ENCODE measurements around the gene TAF4B.

Gene TAF4B

GRCh38 chr18:26304511-26304910 is 78.3 kb downstream of the TAF4B start:
- no peak for DNase-seq (ENCODE audit: low spot score)

GRCh38 chr18:26307161-26307773 is 81.0 kb downstream of the TAF4B start:
- peak; percentile 68 for DNase-seq (ENCODE audit: low spot score)

GRCh38 chr18:26309281-26309680 is 83.0 kb downstream of the TAF4B start:
- no peak for DNase-seq (ENCODE audit: low spot score)

GRCh38 chr18:26312199-26312598 is 86.0 kb downstream of the TAF4B start:
- no peak for DNase-seq (ENCODE audit: low spot score)

GRCh38 chr18:26317398-26317797 is 91.2 kb downstream of the TAF4B start:
- DNase-seq (ENCODE audit: low spot score): no peak

- no peak for DNase-seq (ENCODE audit: low spot score)
Measured at GRCh38 chr18:26320686-26321085, 94.4 kb downstream of the TAF4B start.

- no peak for DNase-seq (ENCODE audit: low spot score)
Measured at GRCh38 chr18:26322890-26323653, 96.8 kb downstream of the TAF4B start.

- DNase-seq (ENCODE audit: low spot score): no peak
Measured at GRCh38 chr18:26325771-26326170, 99.5 kb downstream of the TAF4B start.

- DNase-seq (ENCODE audit: low spot score): no peak
Measured at GRCh38 chr18:26327062-26327461, 100.8 kb downstream of the TAF4B start.

- DNase-seq (ENCODE audit: low spot score): no peak
Measured at GRCh38 chr18:26332991-26333390, 106.7 kb downstream of the TAF4B start.

- no peak for DNase-seq (ENCODE audit: low spot score)
Measured at GRCh38 chr18:26335156-26335555, 108.9 kb downstream of the TAF4B start.

- no peak for DNase-seq (ENCODE audit: low spot score)
Measured at GRCh38 chr18:26335571-26336487, 109.6 kb downstream of the TAF4B start.

- DNase-seq (ENCODE audit: low spot score): no peak
Measured at GRCh38 chr18:26336572-26336971, 110.3 kb downstream of the TAF4B start.

GRCh38 chr18:26342646-26343045 is 116.4 kb downstream of the TAF4B start:
- DNase-seq (ENCODE audit: low spot score): no peak

GRCh38 chr18:26350961-26351360 is 124.7 kb downstream of the TAF4B start:
- DNase-seq (ENCODE audit: low spot score): no peak

- no peak for DNase-seq (ENCODE audit: low spot score)
Measured at GRCh38 chr18:26356045-26356785, 130.0 kb downstream of the TAF4B start.

- no peak for DNase-seq (ENCODE audit: low spot score)
Measured at GRCh38 chr18:26357960-26358359, 131.7 kb downstream of the TAF4B start.

GRCh38 chr18:26362021-26362420 is 135.8 kb downstream of the TAF4B start:
- DNase-seq (ENCODE audit: low spot score): no peak

- DNase-seq (ENCODE audit: low spot score): no peak
Measured at GRCh38 chr18:26367425-26367824, 141.2 kb downstream of the TAF4B start.

GRCh38 chr18:26370037-26370436 is 143.8 kb downstream of the TAF4B start:
- no peak for DNase-seq (ENCODE audit: low spot score)

- no peak for DNase-seq (ENCODE audit: low spot score)
Measured at GRCh38 chr18:26376105-26376504, 149.9 kb downstream of the TAF4B start.

GRCh38 chr18:26378701-26379100 is 152.5 kb downstream of the TAF4B start:
- DNase-seq (ENCODE audit: low spot score): no peak
